C4-2B (cell line): ENCODE measurements around the gene PNMA6E.

Experiments used
- H3K27ac ChIP-seq: fragments of 450-650 bp; 2 replicates; pipeline ENCODE4 v1.5.1; 2017
- ZFX ChIP-seq: fragments of 450-650 bp; IDR thresholded peaks from 2 replicates; pipeline ENCODE4 v1.6.1; 2017
- TF ChIP-seq, protein P1 (sequence below): fragments of 450-650 bp; conservative IDR thresholded peaks from 2 replicates; pipeline ENCODE4 v1.5.1; 2017; ENCODE audit warnings: mild to moderate bottlenecking

The PNMA6E gene

GRCh38 chrX:153371256-153371655 lies 29.9 kb downstream of the PNMA6E start:
- no peak for TF ChIP-seq ZFX
- TF ChIP-seq, protein P1, sequence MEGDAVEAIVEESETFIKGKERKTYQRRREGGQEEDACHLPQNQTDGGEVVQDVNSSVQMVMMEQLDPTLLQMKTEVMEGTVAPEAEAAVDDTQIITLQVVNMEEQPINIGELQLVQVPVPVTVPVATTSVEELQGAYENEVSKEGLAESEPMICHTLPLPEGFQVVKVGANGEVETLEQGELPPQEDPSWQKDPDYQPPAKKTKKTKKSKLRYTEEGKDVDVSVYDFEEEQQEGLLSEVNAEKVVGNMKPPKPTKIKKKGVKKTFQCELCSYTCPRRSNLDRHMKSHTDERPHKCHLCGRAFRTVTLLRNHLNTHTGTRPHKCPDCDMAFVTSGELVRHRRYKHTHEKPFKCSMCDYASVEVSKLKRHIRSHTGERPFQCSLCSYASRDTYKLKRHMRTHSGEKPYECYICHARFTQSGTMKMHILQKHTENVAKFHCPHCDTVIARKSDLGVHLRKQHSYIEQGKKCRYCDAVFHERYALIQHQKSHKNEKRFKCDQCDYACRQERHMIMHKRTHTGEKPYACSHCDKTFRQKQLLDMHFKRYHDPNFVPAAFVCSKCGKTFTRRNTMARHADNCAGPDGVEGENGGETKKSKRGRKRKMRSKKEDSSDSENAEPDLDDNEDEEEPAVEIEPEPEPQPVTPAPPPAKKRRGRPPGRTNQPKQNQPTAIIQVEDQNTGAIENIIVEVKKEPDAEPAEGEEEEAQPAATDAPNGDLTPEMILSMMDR = no peak
- no peak overlapping the region for H3K27ac ChIP-seq

DNA sequence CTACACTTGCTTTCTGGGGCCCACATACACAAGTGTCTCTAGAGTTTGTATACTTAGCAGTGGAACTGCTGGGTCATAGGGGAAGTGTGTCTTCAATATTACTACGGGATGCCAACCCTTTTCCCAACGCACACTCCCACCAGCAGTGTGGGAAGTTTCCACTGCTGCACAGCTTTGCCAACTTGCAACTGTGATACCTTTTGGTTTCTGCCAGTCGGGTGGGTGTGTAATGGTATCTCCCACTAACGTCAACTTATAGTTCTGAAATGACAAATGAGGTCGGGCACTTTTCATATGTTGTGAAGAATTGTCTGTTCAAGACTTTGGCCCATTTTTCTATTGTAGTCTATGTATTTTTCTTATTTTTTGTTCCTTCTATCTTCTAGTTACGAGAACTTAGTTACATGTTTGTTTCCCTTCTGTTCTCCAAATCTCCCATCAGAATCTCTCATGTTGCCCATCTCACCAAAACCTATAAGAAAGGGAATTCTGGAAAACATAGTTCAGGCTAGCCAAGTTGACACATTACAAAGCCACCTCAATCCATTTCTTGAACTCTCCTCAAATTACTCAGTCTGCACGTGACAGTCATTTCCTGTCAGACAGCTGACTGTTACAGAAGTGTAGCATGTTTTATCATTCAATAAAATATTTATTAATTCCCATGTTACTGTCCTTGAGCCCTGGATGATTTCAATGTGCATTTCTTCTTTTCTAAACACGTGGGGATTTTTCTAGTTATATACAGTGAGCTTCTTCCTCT lies 30.7 kb downstream of the PNMA6E start:
- TF ChIP-seq, protein P1 = no peak
- TF ChIP-seq ZFX = no peak
- no peak overlapping the region for H3K27ac ChIP-seq

- TF ChIP-seq, protein P1 = no peak
- TF ChIP-seq ZFX = no peak
Observed at GRCh38 chrX:153366878-153367538, 34.1 kb downstream of the PNMA6E start.

DNA sequence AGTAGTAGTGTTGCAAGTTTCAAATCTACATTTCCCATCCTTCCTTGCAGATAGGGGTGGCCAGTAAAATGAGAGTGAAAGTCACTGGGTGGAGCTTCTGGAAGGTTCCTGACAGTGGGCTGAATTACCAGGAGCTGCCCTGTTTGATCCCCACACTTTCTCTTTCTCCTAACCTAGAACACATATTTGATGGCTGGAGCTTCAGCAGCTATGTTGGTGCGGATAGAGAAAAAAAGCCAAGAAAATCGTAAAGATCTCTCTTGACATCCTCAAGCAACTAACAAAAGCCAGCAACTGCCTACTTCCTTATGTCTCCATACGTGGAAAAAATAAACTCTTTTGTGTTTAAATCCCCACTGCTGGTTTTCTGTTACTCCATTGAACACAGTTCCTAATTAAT lies 35.0 kb downstream of the PNMA6E start:
- H3K27ac ChIP-seq = no peak overlapping the region
- no peak for TF ChIP-seq ZFX
- TF ChIP-seq, protein P1 = no peak

More at GRCh38 chrX:153366878-153367538, 34.1 kb downstream of the PNMA6E start:
- H3K27ac ChIP-seq = no peak overlapping the region

GRCh38 chrX:153365670-153366069 lies 35.5 kb downstream of the PNMA6E start:
- H3K27ac ChIP-seq = no peak overlapping the region
- TF ChIP-seq, protein P1 = no peak
- TF ChIP-seq ZFX = no peak

GRCh38 chrX:153361781-153362397 lies 39.3 kb downstream of the PNMA6E start:
- TF ChIP-seq, protein P1 = no peak
- TF ChIP-seq ZFX = no peak
- peak overlapping the region; percentile 52 for H3K27ac ChIP-seq

GRCh38 chrX:153357877-153358276 lies 43.3 kb downstream of the PNMA6E start:
- no peak overlapping the region for H3K27ac ChIP-seq
- no peak for TF ChIP-seq ZFX
- TF ChIP-seq, protein P1 = no peak
